Activated T-cell treated with anti-CD3 and anti-CD28 coated beads for 4 hours (primary cell): ENCODE measurements around the gene SMIM10L1.

Experiments
- DNase-seq: peaks from one replicate; pipeline ENCODE4 v3.0.0-alpha.2; 2020

Gene SMIM10L1

DNA sequence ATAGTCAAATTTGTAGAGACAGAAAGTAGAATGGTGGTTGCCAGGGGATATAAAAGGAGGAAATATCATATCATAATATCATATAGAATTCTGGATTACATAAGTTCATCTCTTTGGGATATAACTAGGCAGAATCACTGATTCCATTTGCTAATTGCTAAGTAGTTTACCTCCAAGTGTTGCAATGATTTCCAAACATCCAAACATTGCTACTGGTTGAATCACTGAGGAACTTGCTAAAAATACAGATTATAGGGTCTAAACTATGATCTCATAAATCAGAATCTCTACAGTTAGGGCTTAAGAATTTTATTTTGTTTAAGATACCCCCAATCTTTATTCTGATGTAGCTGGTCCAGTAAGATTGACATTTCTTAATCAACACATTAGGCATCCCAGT, 31.8 kb downstream of the SMIM10L1 start:
- DNase-seq: no peak

DNA sequence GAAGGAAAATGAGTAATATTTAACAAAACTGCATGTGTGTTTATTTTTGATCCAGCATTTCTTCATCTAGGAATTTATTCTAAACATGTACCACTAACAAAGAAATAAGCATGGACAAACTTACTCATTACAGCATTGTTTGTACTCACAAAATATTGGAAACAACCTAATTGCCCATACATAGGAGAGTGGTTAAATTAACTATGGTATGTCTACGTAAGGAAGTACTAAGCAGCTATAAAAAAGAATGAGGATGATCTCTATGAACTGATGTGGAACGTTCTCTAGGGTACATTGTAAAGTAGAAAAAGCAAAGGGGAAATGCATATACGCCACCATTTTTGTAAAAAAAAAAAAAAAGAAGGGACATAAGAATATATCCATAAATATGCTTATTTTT, 33.2 kb downstream of the SMIM10L1 start:
- no peak for DNase-seq

DNA sequence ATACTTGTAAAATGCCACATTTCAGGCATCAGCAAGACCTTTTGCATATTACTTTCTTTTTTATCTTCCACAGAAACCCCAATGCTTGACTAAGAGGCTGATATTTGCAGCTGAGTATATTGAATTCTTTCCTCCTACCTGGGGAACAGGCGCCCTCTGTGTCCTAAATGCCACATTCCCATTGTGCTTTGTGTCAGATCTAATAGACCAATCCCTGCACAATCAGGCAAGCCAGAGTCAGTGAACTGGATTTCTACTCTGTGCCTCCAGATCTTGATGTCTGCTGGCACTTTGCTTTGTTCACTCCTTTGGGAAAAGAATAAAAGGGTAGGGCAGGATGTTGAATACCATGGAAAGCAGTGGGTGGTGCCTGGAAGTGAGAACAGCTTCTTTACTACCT, 38.1 kb downstream of the SMIM10L1 start:
- no peak for DNase-seq
